ENCODE results near the gene C1QTNF9. TPM values are rescaled to one million over a fixed set of nuclear protein-coding genes. Genes with fewer than 3 reads are reported as not detected.

The C1QTNF9 gene, protein sequence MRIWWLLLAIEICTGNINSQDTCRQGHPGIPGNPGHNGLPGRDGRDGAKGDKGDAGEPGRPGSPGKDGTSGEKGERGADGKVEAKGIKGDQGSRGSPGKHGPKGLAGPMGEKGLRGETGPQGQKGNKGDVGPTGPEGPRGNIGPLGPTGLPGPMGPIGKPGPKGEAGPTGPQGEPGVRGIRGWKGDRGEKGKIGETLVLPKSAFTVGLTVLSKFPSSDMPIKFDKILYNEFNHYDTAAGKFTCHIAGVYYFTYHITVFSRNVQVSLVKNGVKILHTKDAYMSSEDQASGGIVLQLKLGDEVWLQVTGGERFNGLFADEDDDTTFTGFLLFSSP
- not detected in 2 replicates for total RNA-seq

DNA sequence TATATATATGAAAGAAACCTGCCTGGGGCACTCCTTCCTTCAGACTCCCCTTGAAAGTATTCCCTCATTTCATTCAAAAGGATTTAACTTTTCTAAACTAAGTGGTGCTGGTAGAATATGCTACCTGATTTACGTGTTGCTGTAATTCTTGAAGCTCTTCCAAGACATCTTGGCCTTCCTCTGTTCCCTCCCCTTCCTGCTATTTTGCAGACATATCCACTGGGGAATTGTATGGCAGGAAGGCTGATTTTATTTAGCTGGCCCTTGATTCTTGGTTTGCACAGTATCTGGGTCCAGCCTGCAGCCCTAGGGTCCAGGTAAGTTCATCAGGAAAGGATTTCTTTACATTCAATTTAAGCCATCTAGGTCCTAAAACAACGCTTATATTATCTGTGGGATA is at the start of gene C1QTNF9:
Gene C1QTNF9, plus strand, starts transcription at position 281 of the 400 bp plus-strand sequence. CDS start 6,424 bp downstream, outside the sequence.

Other genes starting within 250 kb of the C1QTNF9 start
- gene SPATA13, start 148.9 kb upstream of the C1QTNF9 start, total RNA-seq, result 2.0 and 4.2 TPM in 2 replicates
- gene PARP4, start 203.2 kb downstream of the C1QTNF9 start, total RNA-seq, result 20.2 and 29.1 TPM in 2 replicates